KG1 (cell line): Measurements from ENCODE around the gene RTN4R.
"Not testable (repeated sequence)": the region's sequence is repeated elsewhere in the genome, so short reads cannot be mapped to it uniquely, and the experiment has no call there.

ENCODE experiments used
- DNase-seq: peaks from one replicate; lab custom pipeline; 2025; lab: John Stamatoyannopoulos, UW

RTN4R gene

GRCh38 chr22:20286784-20287423 is 18.8 kb upstream of the RTN4R start:
- DNase-seq = not testable (repeated sequence)

DNA sequence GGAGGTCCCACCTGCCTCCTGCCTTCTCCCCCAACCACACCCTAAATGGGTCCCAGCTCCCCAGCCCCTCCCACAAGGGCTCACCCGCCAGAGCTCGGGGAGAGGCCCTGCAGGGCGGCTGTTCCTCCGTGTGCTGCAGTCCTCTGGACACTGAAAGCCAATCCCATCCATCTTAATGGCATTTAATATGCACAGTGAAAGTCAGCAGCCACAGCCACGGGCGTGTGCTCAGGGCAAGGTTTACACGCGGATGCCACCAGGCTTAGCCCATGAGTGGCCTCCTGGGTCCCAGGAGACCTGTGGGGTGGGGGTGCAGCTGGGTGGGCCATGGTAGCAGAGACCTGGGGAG is 18.2 kb upstream of the RTN4R start:
- DNase-seq = not testable (repeated sequence)

DNA sequence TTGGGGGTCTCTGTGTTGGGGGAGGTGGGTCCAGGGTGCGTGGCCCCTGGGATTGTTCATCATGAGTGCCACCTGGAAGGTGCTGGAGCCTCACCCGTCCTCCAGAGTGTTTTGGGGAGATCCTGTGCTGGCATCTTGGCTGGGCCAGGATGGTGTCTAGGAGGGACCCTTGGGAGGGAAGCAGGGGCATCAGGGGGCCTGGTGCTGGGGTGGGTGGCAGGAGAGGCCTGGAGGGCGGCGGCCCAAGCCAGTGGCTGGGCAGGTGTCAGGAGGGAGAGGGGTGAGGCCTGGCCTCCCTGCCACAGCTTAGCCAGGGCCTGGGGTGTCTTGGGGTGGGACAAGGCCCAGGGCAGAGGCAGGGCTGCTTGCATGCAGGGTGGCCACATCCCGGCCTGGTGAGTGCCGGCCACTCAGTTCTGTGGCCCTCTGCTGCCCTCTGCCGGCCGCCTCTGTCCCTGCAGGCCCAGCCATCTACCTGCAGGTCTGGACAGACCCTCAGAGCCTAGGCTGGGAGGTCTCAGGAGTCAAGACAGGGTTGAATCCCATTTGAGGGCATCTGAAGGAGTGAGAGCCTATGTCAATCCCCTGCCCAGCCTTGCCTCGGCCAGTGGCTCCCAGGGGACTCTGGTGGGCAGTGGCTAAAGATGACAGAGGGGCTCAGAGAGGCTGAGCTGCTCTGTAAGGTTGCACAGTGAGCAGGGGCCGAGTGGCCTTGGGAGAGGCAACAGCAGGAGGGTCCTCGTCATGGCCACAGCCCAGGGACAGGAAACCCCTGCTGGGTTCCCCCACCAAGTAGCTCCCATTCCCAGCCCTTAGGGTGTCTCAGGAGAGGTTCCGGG is 17.6 kb upstream of the RTN4R start:
- not testable (repeated sequence) for DNase-seq

DNA sequence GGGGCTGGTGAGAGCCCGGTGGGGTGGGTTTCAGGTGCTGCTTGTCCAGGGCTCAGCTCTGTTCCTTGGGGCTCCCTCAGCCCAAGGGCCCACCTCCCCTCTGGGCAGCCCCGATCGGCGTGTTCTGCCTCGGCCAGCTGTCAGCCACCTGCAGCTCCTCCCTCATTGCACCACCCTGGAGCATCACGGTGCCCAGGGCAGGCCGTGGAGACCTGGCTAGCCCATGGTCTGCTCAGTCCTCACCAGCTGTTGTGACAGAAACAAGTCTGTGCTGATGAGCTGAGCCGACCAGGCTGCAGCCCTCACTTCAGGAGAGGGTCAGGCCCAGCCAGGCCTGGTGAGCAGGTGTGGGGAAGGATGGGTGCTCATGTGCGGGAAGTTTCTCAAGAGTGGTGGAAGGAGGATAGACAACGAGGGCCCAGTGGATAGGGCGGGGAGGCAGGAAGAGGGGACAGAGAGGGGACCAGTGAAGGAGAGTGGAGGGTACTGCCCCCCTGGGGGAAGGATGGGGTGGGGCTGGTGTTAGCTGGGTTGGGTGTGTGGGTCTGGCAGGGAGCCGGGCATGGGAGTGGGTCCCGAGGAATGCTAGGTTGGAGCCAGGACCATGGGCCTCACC is 16.5 kb upstream of the RTN4R start:
- no peak for DNase-seq

- DNase-seq = no peak
These were observed 15.6 kb upstream of the RTN4R start for GRCh38 chr22:20283674-20284066.

GRCh38 chr22:20282901-20283673 is 15.0 kb upstream of the RTN4R start:
- DNase-seq = no peak

- DNase-seq = no peak
These were observed 13.8 kb upstream of the RTN4R start for GRCh38 chr22:20281891-20282290.

GRCh38 chr22:20281473-20281872 is 13.4 kb upstream of the RTN4R start:
- not testable (repeated sequence) for DNase-seq

- no peak for DNase-seq
These were observed 12.7 kb upstream of the RTN4R start for GRCh38 chr22:20280866-20281265.

- not testable (repeated sequence) for DNase-seq
These were observed 12.0 kb upstream of the RTN4R start for GRCh38 chr22:20280163-20280562.

DNA sequence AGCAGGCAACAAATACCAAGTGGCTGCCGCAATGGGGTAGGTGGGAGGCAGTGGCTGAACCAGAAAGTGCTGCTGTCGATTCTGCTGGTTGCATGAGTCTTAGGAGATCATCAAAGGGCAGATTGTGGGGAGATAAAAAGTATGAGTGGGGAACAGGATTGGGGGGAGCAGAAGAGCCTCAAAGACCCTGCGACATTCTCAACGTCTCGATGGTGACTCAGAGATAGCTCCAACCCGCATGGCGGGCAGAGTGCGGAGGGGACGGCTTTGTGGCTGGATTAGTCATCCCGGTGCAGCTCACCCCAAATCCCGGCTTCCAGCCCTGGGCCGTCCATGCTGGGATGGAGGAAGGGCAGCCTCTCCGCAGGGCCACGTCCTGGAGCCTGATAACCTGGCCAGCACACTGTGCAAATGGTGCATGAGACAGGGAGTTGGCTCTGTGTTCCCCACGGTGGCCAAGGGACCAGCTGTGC is 11.6 kb upstream of the RTN4R start:
- DNase-seq = no peak

DNA sequence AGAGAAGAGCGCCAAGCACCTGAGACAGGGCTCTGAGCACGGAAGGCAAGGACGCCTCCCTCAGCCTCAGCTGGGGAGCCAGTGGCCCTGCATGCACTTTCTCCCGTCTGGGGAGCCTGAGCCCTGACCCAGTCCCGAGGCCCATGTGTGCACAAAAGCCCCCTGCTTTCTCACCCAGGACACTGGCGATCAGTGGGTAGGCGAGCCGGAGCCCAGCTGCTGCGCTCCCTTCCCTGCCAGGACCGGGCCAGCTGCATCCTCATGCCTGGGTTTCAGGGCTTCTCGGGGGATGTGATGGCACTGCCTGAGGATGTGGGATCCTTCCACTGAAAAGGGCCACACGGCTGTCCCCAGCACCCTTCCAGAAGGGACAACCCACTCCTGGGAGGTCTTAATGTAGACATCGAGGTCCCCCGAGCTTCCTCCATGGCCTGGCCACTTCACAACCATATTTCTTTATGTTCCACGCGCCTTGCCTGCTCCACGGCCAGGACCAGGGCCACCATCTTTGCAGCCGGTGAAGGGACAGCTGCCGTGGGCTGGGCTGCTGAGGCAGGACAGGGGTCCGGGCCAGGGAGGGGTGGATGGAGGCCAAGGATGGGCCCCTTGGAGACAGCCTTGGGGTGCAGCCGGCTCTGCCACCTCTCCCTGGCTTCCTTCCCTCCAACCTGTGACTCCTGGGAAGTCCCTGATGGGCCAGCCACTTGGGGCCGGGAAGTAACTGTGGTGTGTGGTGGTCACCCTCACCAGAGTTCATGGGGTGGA is 10.8 kb upstream of the RTN4R start:
- DNase-seq = not testable (repeated sequence)

DNA sequence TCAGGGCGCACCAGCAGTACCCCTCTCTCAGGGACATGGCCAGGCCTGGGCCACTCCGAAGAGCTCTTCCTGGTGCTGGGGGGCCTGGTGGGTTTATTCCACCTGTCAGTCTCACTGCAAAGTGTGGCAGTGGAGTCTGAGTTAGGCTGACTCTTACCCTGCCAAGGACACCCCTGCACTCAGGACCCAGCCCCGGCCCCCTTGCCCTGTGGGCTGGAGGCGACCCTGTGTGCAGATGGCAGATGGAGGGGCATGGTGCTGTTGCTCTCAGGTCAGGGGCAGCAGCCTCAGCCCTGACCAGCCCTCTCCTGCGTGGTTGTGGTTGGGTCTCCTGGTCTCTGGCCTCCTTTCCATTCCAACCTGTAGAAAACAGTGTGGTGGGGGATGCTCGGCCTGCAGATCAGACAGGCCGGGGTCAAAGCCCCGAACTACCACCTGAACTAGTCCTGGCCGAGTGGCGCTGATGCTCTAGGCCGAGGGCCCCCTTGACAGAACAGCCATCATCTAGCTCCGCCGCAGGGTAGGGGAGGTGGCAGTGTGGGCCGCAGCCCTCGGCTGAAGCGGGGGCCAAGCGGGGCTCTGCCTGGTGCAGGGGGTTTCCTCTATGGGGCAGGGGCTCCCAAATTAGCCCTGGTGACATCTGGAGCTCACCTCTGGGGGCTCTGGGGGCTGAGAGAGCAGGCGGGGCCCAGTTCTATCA is 10.0 kb upstream of the RTN4R start:
- DNase-seq = not testable (repeated sequence)

DNA sequence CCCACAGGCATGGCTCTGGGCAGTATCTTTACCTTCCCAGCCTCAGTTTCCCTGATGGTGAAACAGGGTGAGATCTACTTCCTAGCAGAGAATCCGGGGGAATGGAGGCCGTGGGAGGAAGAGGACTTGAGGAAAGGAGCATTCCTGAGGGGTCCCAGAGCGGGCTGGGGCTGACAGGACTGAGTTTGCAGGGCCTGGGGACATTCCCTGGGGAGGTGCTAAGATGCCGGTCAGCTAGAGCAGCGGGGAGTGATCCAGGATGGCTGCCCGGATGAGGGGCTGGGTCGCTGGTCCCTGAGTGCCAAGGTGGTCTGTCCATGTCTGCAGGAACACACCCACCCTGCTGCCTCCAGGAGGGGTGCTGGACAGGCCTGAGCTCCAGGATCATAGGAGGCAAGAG is 8.3 kb upstream of the RTN4R start:
- DNase-seq = no peak

- no peak for DNase-seq
These were observed 7.7 kb upstream of the RTN4R start for GRCh38 chr22:20275836-20276235.

DNA sequence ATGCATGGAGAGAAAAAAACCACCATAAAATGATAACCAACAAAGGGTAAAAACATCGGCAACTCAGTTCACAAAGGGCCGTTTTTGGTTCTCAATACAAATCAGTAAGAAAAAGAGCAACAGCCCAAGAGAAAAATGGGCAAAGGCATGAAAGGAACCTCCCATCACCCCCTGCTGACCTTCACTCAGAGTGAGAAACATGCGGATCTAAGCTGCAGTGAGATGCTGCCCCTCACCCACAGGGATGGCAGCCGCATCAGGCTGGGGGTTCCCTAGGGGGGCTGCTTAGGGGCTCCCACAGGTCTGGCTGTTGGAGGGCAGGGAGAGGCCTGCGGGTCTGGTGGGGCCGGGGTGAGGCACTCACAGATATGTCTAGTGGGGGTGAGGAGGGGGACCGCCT is 7.2 kb upstream of the RTN4R start:
- DNase-seq = not testable (repeated sequence)

- DNase-seq = not testable (repeated sequence)
These were observed 6.3 kb upstream of the RTN4R start for GRCh38 chr22:20274374-20274773.

DNA sequence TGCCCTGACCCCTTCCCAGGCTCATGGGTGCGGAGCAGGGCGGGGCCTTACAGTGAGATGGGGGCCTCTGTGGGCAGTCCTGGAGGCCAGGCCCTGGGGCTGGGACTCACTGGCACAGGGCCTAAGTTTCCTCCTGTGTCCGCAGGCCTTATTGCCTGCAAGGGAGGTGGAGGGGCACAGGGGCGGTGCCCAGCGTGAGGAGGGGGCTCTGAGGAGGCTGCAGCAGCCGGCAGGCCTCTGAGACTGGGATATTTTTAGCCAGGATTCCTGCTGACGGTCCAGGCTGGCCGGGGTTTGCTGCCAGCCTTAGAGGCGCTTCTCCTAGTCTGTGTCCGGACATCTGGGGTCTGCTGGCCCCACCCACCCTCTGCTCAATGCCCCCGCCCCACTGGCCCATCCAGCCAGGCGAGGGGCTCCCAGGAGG is 5.7 kb upstream of the RTN4R start:
- DNase-seq = no peak

DNA sequence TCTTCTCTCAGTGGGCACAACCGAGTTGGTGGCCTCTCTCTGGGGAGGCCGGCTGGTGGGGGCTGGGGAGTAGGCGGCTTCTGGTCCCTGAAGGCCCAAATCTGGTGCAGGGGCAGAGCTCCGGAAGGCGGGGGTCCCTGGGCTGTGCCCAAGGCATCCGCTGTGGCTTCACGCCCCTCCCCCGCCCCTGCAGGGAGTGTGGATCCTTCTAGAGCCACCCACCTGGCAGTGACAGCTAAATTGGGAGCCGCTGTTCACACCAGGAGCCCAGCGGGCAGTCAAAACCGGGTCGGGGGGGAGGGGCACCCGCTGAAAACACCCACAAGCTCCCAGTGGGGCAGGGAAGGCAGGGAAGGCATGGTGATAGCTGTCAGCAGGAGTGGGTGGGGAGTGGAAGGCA is 4.6 kb upstream of the RTN4R start:
- DNase-seq = no peak

GRCh38 chr22:20272174-20272573 is 4.1 kb upstream of the RTN4R start:
- DNase-seq = no peak
